Thyroid gland (tissue), 4 donors: Measurements from ENCODE around the gene DPYD.

ENCODE experiments used
- POLR2A ChIP-seq, 2 donors: fragments of 450-650 bp; IDR thresholded peaks; one replicate each; pipeline ENCODE4 v1.6.1; 2017; ENCODE audit warnings: antibody characterized with exemption in 2 of 2, mild to moderate bottlenecking in 2 of 2, moderate library complexity in 1 of 2
- TF ChIP-seq, protein P1 (sequence below), 6 experiments: fragments of 200-600 bp in 3 of 6; fragments of 450-650 bp in 3 of 6; sonication (generic) in 3 of 6; IDR thresholded peaks; one replicate each; pipeline ENCODE4 v1.5.1; 2016 to 2019; ENCODE audit warnings: antibody characterized with exemption in 6 of 6, mild to moderate bottlenecking in 2 of 6, inconsistent platforms in 1 of 6, moderate library complexity in 1 of 6

DNA sequence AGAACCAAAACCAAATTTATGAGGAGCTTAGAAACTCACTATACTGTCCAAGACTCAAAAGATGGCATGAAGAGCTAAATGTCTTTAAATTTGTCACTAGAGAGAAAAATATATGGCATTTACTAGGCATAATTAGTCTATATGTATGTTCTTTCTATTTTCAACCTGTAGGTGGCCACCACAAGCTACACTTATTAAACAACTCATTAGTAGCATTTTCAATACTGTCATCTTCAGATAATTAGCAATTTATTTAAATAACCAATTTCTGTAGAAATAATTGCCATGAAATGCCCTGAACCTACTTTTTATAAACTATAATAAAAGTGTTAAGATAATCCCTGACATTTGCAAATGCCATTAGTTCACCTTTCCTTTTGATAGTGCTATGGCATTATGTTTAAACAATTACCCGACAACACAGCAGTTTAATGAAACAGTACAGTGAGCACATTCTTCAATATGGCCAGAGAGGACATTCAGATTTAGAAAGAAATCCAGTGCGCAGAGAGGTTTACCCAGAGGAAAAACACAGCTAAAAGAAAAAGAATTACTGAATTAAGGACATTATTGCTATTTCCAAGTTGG is 676.8 kb downstream of the DPYD start:
- TF ChIP-seq, protein P1, sequence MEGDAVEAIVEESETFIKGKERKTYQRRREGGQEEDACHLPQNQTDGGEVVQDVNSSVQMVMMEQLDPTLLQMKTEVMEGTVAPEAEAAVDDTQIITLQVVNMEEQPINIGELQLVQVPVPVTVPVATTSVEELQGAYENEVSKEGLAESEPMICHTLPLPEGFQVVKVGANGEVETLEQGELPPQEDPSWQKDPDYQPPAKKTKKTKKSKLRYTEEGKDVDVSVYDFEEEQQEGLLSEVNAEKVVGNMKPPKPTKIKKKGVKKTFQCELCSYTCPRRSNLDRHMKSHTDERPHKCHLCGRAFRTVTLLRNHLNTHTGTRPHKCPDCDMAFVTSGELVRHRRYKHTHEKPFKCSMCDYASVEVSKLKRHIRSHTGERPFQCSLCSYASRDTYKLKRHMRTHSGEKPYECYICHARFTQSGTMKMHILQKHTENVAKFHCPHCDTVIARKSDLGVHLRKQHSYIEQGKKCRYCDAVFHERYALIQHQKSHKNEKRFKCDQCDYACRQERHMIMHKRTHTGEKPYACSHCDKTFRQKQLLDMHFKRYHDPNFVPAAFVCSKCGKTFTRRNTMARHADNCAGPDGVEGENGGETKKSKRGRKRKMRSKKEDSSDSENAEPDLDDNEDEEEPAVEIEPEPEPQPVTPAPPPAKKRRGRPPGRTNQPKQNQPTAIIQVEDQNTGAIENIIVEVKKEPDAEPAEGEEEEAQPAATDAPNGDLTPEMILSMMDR (IDR thresholded peaks at IDR 0.05), result peak in 3 of 6 experiments; percentile 23 to 38 (median 34)
- TF ChIP-seq POLR2A (IDR thresholded peaks at IDR 0.05), result no peak
